Pancreas (tissue), 10 donors: ENCODE results near the gene CPAMD8. TPM values are rescaled to one million over a fixed set of nuclear protein-coding genes. Genes with fewer than 3 reads are reported as not detected.

Experiments used
- ATAC-seq, 4 donors: fragments of 200-7000 bp; cut with Tn5 transposase; one replicate each; pipeline versions ENCODE4 v1.8.0 to v1.9.1; 2020; ENCODE audit warnings: mild to moderate bottlenecking in 4 of 4, moderate library complexity in 4 of 4
- DNase-seq, 6 donors: peaks; one replicate each; pipeline ENCODE4 v3.0.0-alpha.2; 2020
- FAIRE-seq: peaks from 2 replicates; lab custom pipeline; 2012; peaks lifted over from hg19 to GRCh38; lab: Jason Lieb, UNC
- H3K27ac ChIP-seq, 4 donors: fragments of 200-600 bp; sonication (generic); 1 replicate in 3 of 4; 2 replicates in 1 of 4; pipeline versions ENCODE4 v1.5.0 to v1.8.0; 2020
- H3K27me3 ChIP-seq, 4 donors: fragments of 200-600 bp; one replicate each; pipeline ENCODE4 v1.8.0; 2021
- H3K36me3 ChIP-seq, 3 donors: fragments of 200-600 bp; sonication (generic) in 1 of 3; one replicate each; pipeline versions ENCODE4 v1.5.0 to v1.8.0; 2020 to 2021
- H3K4me1 ChIP-seq, 3 donors: fragments of 200-600 bp; one replicate each; pipeline ENCODE4 v1.8.0; 2021
- H3K4me3 ChIP-seq, 4 donors: fragments of 200-600 bp; sonication (generic) in 2 of 4; one replicate each; pipeline versions ENCODE4 v1.5.0 to v1.8.0; 2020 to 2021
- H3K9me3 ChIP-seq, 4 donors: fragments of 200-600 bp; one replicate each; pipeline ENCODE4 v1.8.0; 2021
- WGBS, 2 donors: extraction: QIAGEN DNeasy Blood & Tissue Kit; methylation state at CpG; one replicate each; pipeline ENCODE4 v1.1.7; 2013; 5-methylcytosine and 5-hydroxymethylcytosine counted together
- intact Hi-C, 3 donors: fragments of 100-400 bp; cut with DNase I; formaldehyde crosslinking; loops; one replicate each; pipeline versions ENCODE4 v1.11.1 to v1.14.2; 2022
- polyA plus RNA-seq, 2 donors: library from polyadenylated mRNA; stranded (reverse); fragments of 200-250 nt; gene quantifications; one replicate each; pipeline ENCODE4 v1.2.3, GENCODE V29; 2013
- total RNA-seq, 6 donors: library from RNA; stranded (reverse); fragmentation: NEBNext Ultra II Directional in 4 of 6; extraction: Animal tissue kit (Norgen Biotek cat#: 25700) in 4 of 6; gene quantifications; one replicate each; pipeline versions ENCODE4 v1.2.1 to v1.2.4, GENCODE V29; 2021 to 2023
- TF ChIP-seq, protein P1 (sequence below), 4 donors: fragments of 200-600 bp; sonication (generic) in 3 of 4; IDR thresholded peaks; one replicate each; pipeline versions ENCODE4 v1.5.0 to v1.8.0; 2021; ENCODE audit warnings: antibody characterized with exemption in 4 of 4
- donor health status: healthy with polysubstance abuse.
- donor health status: DM: no; HTN: no; CAD: no; lungs with moderate emphysema.
- donor health status: DM: no; HTN: no; CAD: no.
- donor health status: control.
- donor health status: control.
- donor health status: Bipolar disorder and iron deficiency.
- donor health status: DM: yes; HTN: yes; CAD: no.
- donor health status: DM: no; HTN: no; CAD: no.
- donor health status: DM: no; HTN: no; CAD: no.
- donor health status: DM: yes; HTN: yes; CAD: no.

Gene CPAMD8
- total and polyA plus RNA-seq, 8 donors: 0.60 to 5.2 (median 1.2) TPM

GRCh38 chr19:16890461-16891184, 136.0 kb downstream of the CPAMD8 start:
- H3K27me3 ChIP-seq: no peaks in the 10 kb centered on the region
- no peak for ATAC-seq
- no peak for DNase-seq
- no peak for FAIRE-seq
- no peaks in the 10 kb centered on the region for H3K9me3 ChIP-seq
- TF ChIP-seq, protein P1, sequence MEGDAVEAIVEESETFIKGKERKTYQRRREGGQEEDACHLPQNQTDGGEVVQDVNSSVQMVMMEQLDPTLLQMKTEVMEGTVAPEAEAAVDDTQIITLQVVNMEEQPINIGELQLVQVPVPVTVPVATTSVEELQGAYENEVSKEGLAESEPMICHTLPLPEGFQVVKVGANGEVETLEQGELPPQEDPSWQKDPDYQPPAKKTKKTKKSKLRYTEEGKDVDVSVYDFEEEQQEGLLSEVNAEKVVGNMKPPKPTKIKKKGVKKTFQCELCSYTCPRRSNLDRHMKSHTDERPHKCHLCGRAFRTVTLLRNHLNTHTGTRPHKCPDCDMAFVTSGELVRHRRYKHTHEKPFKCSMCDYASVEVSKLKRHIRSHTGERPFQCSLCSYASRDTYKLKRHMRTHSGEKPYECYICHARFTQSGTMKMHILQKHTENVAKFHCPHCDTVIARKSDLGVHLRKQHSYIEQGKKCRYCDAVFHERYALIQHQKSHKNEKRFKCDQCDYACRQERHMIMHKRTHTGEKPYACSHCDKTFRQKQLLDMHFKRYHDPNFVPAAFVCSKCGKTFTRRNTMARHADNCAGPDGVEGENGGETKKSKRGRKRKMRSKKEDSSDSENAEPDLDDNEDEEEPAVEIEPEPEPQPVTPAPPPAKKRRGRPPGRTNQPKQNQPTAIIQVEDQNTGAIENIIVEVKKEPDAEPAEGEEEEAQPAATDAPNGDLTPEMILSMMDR (IDR thresholded peaks at IDR 0.05): no peak
- intact Hi-C loops: no loop called here
- H3K4me1 ChIP-seq: no peaks in the 10 kb centered on the region
- no peak overlapping the region for H3K27ac ChIP-seq
- 77 to 86% methylated on average over 24 of the region's 24 CpGs for WGBS, 2 donors
- no peak overlapping the region for H3K4me3 ChIP-seq
- H3K36me3 ChIP-seq: no peaks in the 10 kb centered on the region

- intact Hi-C loops: no loop called here
- ATAC-seq (no peak), FAIRE-seq (no peak), DNase-seq (no peak)
- H3K36me3 ChIP-seq: no peaks in the 10 kb centered on the region
- no peaks in the 10 kb centered on the region for H3K4me1 ChIP-seq
- H3K27ac ChIP-seq: no peak overlapping the region
- TF ChIP-seq, protein P1 (IDR thresholded peaks at IDR 0.05): no peak
- H3K27me3 ChIP-seq: no peaks in the 10 kb centered on the region
- no peaks in the 10 kb centered on the region for H3K9me3 ChIP-seq
- WGBS, 2 donors: 87 to 90% methylated on average over 48 of the region's 48 CpGs
- no peak overlapping the region for H3K4me3 ChIP-seq
Measured at GRCh38 chr19:16889883-16890460, 136.6 kb downstream of the CPAMD8 start.

- TF ChIP-seq, protein P1 (IDR thresholded peaks at IDR 0.05): no peak
- ATAC-seq (peak in 2 of 4 donors; percentile 17 to 31), DNase-seq (peak in 1 of 6 donors; percentile 66), FAIRE-seq (no peak)
- H3K4me3 ChIP-seq: peak overlapping the region in 1 of 4 donors; percentile 2
- no peaks in the 10 kb centered on the region for H3K4me1 ChIP-seq
- no peaks in the 10 kb centered on the region for H3K36me3 ChIP-seq
- H3K27me3 ChIP-seq: no peaks in the 10 kb centered on the region
- H3K27ac ChIP-seq: peak overlapping the region in 1 of 4 donors; percentile 22
- intact Hi-C loops: no loop called here
- 52 to 57% methylated on average over 20 to 22 of the region's 22 CpGs for WGBS, 2 donors
- H3K9me3 ChIP-seq: no peaks in the 10 kb centered on the region
Measured at GRCh38 chr19:16889366-16889882, 137.2 kb downstream of the CPAMD8 start.

DNA sequence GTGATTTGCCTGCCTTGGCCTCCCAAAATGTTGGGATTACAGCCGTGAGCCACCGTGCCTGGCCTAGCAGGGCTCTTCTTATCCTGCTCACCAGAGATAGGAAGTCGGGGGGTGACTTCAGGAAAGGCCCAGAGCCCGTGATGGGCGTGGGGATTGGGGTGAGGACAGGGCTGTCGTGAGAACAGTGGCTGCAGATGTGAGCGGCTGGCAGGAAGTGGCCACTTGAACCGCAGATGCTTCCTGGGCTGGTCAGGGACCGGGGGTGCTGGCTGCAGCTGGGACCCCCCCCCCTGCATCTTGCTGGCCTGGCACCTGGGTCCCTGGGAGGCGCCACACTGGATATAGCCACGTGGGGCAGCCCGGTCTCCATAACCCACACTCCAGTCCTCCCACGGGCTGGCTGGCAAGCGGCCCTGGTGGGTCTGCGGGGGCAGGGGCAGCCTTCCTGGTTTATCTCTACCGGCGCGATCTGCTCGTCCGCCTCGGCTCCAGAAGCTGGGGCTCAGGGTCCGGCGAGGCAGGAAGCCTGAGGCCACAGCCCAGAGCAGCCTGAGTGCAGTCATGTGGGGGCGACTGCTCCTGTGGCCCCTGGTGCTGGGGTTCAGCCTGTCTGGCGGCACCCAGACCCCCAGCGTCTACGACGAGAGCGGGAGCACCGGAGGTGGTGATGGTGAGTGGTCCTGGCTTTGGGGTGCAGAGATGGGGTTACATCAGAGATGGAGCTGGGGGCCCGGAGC, 137.8 kb downstream of the CPAMD8 start, which contains the start of gene F2RL3:
Gene F2RL3, plus strand, starts transcription at position 371 of the 737 bp plus-strand sequence. Its CDS starts 191 bp downstream, at position 562.
- H3K36me3 ChIP-seq: no peaks in the 10 kb centered on the region
- H3K4me1 ChIP-seq: no peaks in the 10 kb centered on the region
- WGBS, 2 donors: 34 to 38% methylated on average over 30 to 31 of the region's 31 CpGs
- peak in 1 of 6 donors; percentile 64 for DNase-seq
- FAIRE-seq: no peak
- H3K9me3 ChIP-seq: no peaks in the 10 kb centered on the region
- TF ChIP-seq, protein P1 (IDR thresholded peaks at IDR 0.05): no peak
- H3K27me3 ChIP-seq: no peaks in the 10 kb centered on the region
- H3K27ac ChIP-seq: peak within 1 kb of the TSS in 1 of 4 donors; percentile 37
- H3K4me3 ChIP-seq: peak within 1 kb of the TSS in 1 of 4 donors; percentile 2
- intact Hi-C loops: no loop called here
- ATAC-seq: peak in 2 of 4 donors; percentile 13 to 37
